COLO668 (cell line): ENCODE measurements around the gene TARBP1.
"Not testable (repeated sequence)": the region's sequence is repeated elsewhere in the genome, so short reads cannot be mapped to it uniquely, and the experiment has no call there.

Experiments used
- DNase-seq: peaks from one replicate; lab custom pipeline; 2025; ENCODE audit not compliant: unreplicated experiment; lab: John Stamatoyannopoulos, UW

Gene TARBP1

GRCh38 chr1:234478481-234479309, at the start of gene TARBP1:
Gene TARBP1, minus strand, starts transcription at chr1:234479179. Its CDS starts 76 bp downstream, at chr1:234479103.
- peak; percentile 95 for DNase-seq

- no peak for DNase-seq
Measured at GRCh38 chr1:234528074-234528865, 49.3 kb upstream of the TARBP1 start.

- DNase-seq, result no peak
Measured at GRCh38 chr1:234527346-234527745, 48.4 kb upstream of the TARBP1 start.

GRCh38 chr1:234526922-234527321, 47.9 kb upstream of the TARBP1 start:
- DNase-seq, result no peak

- DNase-seq, result no peak
Measured at GRCh38 chr1:234525099-234525799, 46.3 kb upstream of the TARBP1 start.

- DNase-seq, result no peak
Measured at GRCh38 chr1:234521836-234522235, 42.9 kb upstream of the TARBP1 start.

- no peak for DNase-seq
Measured at GRCh38 chr1:234520908-234521817, 42.2 kb upstream of the TARBP1 start.

GRCh38 chr1:234519506-234519905, 40.5 kb upstream of the TARBP1 start:
- peak; percentile 80 for DNase-seq

GRCh38 chr1:234518876-234519275, 39.9 kb upstream of the TARBP1 start:
- DNase-seq, result no peak

GRCh38 chr1:234518086-234518485, 39.1 kb upstream of the TARBP1 start:
- not testable (repeated sequence) for DNase-seq

GRCh38 chr1:234517110-234517802, 38.3 kb upstream of the TARBP1 start:
- DNase-seq, result no peak

- DNase-seq, result no peak
Measured at GRCh38 chr1:234515821-234516241, 36.9 kb upstream of the TARBP1 start.

GRCh38 chr1:234515411-234515810, 36.4 kb upstream of the TARBP1 start:
- DNase-seq, result no peak

- DNase-seq, result no peak
Measured at GRCh38 chr1:234512451-234512861, 33.5 kb upstream of the TARBP1 start.

GRCh38 chr1:234509457-234510328, 30.7 kb upstream of the TARBP1 start:
- DNase-seq, result no peak

GRCh38 chr1:234507626-234508387, 28.8 kb upstream of the TARBP1 start:
- DNase-seq, result no peak

- DNase-seq, result no peak
Measured at GRCh38 chr1:234507089-234507488, 28.1 kb upstream of the TARBP1 start.

- DNase-seq, result no peak
Measured at GRCh38 chr1:234505769-234506102, 26.8 kb upstream of the TARBP1 start.
